ENCODE data around the gene HIBCH.
"Not testable (repeated sequence)": the region's sequence is repeated elsewhere in the genome, so short reads cannot be mapped to it uniquely, and the experiment has no call there.

The HIBCH gene

DNA sequence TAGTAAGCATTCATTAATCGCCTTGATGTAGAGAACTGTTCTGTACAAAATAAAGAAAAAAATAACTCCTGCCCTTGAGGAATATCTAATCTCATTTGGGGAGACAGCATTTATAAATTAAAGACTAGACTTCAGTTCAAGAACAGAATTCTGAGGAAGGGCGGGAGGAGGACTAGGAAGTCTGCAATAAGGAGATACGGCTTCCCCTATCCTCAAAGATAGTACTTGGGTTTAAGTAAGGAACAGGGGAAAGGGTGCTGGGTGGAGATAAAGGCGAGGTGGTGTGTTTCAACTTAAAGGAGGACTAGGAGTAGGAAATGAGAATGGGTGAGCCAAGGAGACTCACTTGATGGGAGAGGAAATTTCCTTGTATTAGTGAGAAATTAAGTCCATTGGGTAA is 135.2 kb downstream of the HIBCH start:
- no peak for DNase-seq

DNA sequence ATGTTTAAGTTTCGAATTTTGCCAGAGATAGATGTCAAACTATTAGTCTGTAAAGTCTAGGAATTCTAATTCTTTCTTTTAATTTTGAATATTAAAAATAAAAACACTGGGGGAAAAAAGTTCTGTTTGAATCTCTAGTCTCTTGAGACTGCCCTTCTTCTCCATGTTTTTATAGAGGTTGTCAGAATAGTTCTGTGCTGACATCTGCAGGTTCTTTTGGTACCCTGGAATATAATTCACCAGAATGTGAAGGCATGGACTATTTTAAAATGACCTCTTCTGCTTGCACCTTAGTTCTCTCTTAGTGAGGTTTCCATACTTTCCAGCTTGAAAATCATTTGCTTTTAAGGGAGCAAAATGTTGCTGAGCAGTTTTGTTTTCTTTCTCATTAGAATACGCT is 136.1 kb downstream of the HIBCH start:
- no peak for DNase-seq

DNA sequence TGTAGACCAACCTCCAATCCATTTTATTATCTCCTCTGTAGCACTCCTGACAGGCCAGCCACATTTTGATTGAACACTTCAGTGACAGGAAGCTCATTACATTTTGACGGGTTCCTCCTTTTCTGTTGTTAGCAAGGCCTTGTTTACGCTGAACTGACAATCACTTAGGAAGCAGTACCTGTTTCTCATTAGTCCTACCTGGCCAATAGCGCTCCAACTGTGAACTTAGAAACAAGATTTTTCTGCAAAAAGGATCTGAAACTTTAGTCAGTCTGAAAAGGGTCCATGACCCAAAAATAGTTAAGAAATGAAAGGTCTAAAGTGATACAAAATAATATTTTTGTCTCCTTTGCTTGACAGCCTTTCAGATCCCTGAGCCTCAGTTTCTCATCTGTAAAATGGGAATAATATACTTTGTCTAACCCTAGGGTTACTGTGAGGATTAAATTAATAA is 137.5 kb downstream of the HIBCH start:
- no peak for DNase-seq

DNA sequence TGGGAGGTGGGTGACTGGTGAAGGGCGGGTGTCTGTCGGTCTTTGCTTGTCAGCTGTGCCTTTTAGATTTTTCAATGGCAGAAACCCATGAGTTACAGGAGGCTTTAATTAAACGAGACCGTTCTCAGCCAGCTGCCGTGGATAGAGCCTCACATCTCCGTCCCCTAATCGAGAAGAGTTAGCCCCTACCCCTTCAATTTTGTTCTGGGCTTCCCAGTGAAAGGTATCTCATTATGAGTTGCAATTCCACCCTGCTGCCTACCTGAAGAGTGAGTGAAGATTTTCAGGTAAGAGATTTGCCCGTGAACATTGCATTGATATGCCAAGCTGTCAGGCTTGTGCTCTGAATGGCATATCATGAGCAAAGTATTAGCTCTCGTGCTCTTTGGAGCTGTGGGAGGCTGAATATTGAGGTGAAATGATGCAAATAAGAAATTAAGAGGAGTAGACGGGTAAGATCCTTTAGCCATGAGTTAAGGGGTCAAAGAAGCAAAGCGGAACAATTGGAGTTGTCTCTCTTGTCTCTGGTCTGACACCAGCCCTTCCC is 138.4 kb downstream of the HIBCH start:
- no peak for DNase-seq

DNA sequence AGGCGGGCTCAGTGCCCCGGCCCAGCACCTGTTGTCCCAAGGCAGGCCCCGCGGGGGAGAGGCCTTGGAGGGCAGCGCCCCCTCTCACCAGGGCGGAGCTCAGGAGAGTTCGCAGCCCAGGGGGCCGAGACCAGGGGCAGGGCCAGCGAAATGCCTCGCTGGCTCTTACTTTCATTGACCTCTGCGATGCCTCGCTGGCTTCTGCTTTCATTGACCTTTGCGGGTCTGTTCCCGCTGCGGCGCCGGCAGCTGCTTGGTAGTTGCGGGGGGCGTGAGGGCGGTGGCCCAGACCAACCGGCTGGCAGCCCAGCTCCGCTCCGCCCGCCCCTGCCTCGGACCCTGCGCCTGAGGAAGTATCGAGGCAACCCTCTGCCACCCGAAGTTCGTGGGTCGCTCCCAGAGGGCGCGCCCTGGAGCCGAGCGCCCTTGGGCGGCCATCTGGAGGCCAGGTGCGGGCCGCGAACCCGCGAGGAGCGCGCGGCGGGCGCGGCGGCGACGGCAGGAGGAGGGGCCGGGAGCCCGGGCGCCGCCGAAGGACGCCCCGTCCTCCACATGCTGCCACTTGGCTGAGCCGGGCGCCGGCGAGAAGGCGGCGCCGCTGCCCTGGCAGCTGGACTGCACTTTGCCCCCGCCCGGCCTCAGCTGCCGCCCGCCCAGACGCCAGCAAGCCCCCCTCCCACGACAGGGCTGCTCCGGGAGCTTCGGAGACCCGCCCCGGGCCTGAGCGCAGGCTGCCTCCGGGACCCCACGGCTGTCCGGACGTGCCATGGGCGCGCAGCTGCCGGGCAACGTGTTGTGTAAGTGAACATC is 139.1 kb downstream of the HIBCH start:
- peak; percentile 82 for DNase-seq

DNA sequence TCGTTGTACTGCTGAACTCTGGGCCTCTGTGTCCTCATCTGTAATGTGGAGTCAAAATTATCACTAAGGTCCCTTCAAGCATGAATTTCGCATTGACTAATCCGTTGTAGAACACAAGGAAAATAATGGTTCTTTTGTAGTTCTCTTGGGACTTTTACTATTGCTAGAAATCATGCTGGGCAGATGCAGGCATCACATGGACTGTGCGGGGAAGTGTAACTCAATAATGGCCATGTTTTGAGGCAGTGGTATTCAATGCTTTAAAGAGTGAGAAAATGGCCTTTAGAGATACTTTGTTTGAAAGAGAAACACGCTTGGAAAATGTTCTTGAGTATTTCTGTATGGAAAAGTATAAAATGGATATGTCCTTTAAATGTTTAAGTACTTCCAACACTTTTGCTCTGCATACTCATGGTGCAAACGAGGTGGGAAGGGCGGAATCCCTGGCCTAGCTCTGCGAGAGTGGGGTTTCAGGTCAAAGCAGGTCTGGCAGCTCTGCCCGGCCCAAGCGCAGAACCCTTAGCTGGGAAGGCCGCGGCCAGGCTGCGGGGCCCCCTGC is 139.8 kb downstream of the HIBCH start:
- DNase-seq, result no peak

DNA sequence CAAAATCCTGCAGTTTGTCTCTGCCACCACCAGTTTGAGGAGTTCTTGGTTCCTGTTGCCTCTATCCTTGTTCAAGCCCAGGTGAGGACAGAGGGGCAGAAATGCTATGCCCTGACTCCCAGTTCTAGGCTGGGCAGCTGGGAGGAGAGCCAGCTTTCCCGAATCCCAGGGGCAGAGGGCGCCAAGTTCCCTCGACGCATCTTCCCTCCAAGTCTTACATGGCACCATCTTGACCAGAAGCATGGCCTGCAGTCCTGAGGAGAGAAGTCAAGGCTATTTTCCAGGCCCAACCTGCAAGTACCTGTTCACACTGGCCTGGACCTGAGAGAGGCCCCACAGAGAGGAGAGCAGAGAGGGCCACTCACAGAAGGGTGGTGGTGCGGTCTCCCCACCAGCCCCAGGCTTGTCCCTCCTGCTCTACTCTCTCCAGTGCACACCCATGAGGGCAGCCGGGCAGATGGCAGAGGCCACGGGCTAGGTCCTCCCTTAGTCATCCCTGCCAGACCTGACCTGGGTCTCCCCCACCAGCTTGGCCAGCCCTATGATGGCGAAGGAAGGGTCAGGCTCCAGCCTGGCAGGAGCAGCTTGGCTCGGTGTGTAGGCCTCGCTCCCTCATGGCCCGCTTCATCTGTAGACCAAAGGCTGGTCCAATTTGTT is 141.4 kb downstream of the HIBCH start:
- no peak for DNase-seq

DNA sequence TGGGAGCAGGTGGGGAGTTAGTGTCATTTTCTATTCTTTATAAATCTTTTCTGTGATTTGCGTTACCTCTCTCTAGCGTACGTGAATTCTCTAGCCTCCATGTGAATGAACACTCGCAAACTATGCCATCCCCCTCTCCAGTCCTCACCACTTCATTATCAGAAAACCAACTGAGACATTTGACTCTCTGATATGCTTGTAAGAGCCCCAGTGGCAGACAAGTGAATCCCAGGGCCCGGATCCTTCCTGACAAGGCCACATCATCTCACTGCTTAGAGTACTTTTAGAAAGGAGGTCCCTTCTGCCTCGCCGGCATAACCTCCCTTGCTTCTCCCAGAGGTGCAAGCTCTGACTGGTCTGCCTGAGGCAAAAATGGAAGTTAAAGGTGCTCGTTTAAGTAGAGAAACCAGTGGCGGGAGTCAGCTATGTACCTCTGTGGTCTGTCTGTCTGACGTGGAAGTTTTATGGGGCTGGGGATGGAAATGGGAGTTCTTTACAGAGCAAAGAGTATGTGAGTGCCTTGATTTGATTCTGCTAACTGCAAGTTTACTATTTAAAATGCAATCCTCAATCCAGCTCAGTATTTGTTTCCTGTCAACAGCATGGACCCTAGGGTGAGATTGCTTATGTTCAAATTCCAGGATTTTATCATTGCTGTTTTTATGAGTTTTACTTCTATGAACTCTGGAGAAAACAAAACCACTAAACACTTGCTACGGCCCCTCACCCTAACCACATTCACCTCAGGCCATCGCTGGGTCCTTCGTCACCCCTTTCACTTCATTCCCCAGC is 142.2 kb downstream of the HIBCH start:
- DNase-seq, result no peak

DNA sequence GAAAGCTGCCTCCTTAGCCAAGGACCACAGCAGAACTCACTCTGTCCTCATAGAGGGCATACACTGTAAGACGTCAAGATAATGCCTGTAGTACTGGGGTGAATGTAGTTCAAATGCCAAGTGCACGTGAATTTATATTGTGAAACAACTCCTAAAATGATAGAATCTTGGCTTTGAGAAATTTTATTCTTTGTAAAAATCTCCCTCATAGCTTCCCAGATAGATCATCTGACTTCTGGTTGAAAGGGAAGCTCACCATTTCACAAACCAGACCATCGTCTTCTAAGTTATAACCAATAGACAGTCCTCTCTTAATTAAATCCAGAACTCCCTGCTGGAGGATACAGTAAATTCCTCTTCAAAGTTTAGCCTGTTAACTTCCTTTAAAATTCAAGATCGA is 146.2 kb downstream of the HIBCH start:
- DNase-seq, result no peak

DNA sequence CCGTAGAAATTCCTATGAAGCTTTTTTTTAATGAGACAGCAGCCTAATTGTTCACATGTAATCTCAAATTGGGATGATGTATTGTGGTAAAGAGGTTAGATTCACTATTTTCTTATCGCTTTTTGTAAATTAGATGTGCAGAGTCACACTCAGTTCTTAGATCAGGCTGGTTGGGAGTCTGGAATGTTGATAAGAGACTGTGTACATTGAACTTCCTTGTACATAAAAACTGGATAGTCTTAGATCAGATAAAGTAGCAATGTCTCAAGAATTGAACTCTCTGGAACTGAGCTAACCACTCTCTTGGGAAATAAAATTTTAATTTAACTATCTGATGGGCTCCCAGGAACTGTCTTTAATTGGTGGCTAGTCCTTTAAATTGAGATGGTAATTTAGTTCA is 149.0 kb downstream of the HIBCH start:
- DNase-seq, result no peak

DNA sequence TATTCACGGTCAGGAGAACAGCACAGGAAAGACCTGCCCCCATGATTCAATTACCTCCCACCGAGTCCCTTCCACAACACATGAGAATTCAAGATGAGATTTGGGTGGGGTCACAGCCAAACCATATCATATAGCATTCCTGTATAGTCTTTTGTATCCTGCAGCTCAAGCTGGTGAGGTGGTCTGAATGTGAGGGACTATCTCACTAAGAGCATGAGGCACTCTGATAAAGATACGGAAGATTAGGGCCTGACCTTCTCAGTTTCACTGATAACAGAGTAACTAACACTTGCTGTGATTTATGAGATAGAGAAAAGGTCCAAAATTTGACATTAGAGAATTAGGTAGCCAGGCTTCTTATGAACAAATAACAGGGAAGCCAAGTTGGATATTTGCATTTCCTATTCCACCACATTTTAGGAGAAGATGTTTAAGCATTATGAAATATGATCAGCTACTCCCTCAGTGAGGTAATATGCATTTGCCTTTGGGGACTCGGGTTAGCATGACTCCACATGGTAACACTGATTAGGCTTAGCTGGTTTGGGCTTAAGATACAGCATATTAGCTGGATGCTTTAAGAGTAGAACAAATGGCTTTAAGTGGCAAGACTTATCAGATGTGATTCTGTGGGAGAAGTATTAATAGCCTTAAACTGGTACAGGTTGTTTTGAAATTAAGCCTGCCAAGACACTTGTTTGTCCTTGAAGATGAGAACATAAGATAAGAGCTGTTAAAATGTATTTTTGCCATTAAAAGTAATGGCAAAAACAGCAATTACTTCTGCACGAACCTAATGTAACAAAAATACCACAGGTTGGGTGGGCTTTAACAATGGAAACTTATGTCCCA is 150.2 kb downstream of the HIBCH start:
- no peak for DNase-seq

DNA sequence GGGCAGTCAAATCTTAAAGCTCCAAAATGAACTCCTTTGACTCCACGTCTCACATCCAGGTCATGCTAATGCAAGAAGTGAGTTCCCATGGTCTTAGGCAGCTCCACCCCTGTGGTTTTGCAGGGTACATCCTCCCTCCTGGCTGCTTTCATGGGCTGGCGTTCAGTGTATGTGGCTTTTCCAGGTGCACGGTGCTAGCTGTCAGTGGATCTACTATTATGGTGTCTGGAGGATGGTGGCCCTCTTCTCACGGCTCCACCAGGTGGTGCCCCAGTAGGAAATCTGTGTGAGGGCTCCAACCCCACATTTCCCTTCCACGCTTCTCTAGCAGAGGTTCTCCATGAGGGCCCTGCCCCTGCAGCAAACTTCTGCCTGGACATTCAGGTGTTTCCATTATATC is 151.9 kb downstream of the HIBCH start:
- DNase-seq, result no peak

DNA sequence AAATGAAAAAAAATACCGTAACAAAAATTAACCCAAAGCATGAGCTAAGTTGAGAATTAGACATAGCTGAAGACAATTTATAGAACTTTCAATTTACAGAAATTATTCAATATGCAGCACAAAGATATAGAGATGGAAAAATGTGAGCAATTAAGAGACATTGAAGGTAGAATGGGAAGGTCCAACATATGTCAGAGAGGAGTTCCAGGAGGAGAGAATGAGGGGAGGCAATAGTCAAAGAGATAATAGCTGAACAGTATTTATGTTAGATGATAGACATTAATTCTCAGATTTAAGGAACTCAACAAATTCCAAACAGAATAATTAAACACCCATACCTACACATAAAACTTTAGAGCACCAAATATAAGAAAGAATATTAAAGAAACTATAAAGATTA is 154.1 kb downstream of the HIBCH start:
- DNase-seq, result no peak

DNA sequence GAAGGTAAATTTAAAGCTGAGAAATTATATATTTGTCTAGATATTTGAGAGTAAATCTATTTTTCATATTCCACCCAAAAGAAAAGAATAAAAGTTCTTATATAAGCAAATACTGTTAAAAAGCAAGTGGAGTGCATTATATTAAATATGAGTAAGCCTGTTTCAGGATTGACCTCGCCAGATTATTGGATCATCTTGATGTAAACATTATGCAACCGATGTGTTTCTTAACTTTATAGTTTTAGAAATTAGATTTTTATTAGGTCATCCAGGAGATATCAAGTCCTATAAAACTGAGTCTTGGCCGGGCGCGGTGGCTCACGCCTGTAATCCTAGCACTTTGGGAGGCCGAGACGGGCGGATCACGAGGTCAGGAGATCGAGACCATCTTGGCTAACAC is 156.8 kb downstream of the HIBCH start:
- no peak for DNase-seq

DNA sequence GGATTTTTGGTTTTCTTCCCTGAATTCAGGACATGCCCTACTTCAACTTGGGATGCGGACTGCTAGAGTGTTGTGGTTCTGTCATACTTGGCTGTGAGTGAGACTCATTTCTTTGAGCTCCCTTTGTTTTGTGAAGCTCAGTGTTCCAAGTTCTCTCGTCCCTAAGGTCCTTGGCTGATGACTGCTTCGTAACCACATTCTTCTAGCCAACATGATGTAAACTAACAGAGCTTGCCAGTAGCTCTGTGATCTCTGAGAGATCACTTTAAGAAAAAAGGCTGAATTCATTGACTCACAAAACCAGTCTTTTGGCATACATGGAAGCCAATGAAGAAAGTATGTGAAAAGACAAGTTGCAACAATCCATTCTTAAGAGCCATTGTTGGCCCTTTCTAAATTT is 160.2 kb downstream of the HIBCH start:
- DNase-seq, result no peak

DNA sequence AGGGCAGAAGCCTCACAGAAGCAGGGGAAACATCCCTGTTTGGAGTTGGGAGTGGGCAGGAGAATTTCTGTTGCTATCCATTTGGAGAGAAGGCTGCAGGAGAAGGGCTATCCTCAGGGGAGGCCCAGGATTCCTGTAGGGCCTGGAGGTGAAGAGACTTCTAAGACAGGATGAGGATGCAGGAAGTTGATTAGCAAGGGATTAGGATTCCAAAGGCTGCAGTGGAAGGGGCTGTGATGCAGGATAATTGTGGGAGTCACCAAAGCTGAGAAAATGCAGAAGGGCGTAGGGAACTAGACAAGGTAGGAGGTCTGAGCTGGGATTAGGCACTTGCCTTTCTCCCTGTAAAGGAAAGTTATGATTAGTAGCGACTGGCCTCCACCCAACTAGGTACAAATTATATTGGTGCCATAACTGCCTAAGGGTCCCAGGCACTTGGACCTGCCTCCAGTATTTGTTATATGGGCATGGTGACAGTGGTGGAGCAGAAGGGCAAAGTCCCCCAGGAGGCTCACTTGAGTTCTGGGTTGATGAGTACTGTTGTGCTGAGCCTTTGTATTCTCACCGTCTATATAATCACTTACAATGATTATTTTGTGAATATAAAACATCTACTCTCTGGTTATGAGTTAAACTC is 160.7 kb downstream of the HIBCH start:
- no peak for DNase-seq

DNA sequence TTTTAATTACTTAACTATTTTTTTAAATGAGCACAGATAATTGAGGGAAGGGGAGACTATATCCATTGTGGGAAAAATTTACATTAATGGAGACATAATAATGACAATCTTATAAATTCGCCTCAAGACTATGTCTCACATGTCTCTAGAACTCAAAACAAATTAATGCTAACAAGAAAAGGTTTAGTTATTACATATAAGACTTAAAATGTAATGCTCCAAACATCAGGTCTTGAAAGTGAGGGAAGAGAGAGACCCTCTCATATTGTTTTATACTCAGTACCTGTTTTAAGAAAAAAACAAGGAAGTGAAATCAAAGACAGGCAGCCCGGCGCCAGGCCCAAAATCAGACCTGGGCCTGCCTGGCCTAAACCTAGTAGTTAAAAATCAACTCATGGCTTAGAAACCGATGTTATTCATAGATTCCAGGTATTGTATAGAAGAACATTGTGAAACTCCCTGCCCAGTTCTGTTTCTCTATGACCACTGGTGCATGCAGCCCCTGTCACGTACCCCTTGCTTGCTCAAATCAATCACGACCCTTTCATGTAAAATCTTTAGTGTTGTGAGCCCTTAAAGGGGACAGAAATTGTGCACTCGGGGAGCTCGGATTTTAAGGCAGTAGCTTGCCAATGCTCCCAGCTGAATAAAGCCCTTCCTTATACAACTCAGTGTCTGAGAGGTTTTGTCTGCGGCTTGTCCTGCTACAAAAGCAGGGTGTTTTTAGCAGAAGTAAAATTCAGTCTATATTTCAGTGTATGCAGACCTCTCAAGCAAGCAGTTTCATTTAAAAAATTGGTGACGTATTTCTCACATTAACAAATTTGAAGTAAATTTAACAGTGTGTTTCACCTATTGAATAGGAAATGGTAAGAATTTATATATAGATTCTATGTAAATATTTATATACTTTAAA is 161.8 kb downstream of the HIBCH start:
- not testable (repeated sequence) for DNase-seq

DNA sequence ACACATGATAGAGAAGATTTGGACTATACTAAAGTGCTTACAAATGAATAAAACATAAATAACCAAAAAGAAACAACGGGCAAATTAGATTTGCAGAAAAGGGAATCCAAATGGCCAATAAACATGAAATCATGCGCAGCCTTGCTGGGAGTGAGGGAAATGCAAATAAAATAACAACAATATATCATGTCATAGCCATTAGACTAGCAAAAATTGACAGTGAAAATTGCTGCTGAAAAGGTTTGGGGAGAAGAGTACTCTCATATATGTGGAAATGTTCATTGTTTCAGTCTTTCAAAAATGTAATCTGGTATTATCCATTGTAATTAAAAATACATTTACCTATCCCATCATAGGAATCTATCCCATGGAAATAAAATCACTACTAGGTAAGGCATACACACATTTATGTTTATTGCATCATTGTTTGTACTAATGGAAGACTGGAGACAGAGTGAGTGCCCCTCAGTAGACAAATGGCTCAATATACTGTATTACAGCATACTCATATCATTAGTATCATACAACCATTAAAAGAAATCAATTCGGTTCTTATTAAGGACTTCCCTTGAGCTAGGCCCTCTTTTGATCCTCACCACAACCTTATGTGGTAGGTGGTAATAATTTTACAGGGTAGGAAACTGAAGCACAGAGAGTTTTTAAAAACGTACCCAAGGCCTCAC is 163.0 kb downstream of the HIBCH start:
- DNase-seq, result no peak
